Psoas muscle (tissue), 8 donors: ENCODE data around the gene SLC37A2. TPM values are rescaled to one million over a fixed set of nuclear protein-coding genes. Genes with fewer than 3 reads are reported as not detected.
"Not testable (repeated sequence)": the region's sequence is repeated elsewhere in the genome, so short reads cannot be mapped to it uniquely, and the experiment has no call there.

Source experiments
- ATAC-seq, 4 donors: fragments of 200-7000 bp; cut with Tn5 transposase; one replicate each; pipeline ENCODE4 v1.9.1; 2020; ENCODE audit warnings: moderate library complexity in 3 of 4, mild to moderate bottlenecking in 2 of 4
- DNase-seq, 2 donors: peaks; one replicate each; pipeline ENCODE4 v3.0.0-alpha.2; 2020
- H3K27ac ChIP-seq: fragments of 200-600 bp; one replicate; pipeline ENCODE4 v1.8.0; 2022
- H3K27me3 ChIP-seq, 3 donors: fragments of 200-600 bp in 1 of 3; one replicate each; pipeline versions ENCODE4 v1.6.1 to v1.8.0; 2013 to 2022; ENCODE audit warnings: low read length in 2 of 3, mild to moderate bottlenecking in 2 of 3, moderate library complexity in 1 of 3; ENCODE audit not compliant: insufficient read depth in 3 of 3
- H3K36me3 ChIP-seq, 2 donors: fragments of 200-600 bp in 1 of 2; one replicate each; pipeline versions ENCODE4 v1.6.1 to v1.8.0; 2013 to 2022; ENCODE audit warnings: low read depth in 1 of 2, mild to moderate bottlenecking in 1 of 2, moderate library complexity in 1 of 2; ENCODE audit not compliant: insufficient read depth in 1 of 2
- H3K4me1 ChIP-seq: fragments of 200-600 bp; one replicate; pipeline ENCODE4 v1.8.0; 2022
- H3K4me3 ChIP-seq: fragments of 200-600 bp; one replicate; pipeline ENCODE4 v1.8.0; 2022; ENCODE audit warnings: mild to moderate bottlenecking
- H3K9me3 ChIP-seq: fragments of 200-600 bp; one replicate; pipeline ENCODE4 v1.8.0; 2022
- CTCF ChIP-seq: fragments of 200-600 bp; IDR thresholded peaks from one replicate; pipeline ENCODE4 v1.8.0; 2022; ENCODE audit warnings: antibody characterized with exemption
- WGBS, 3 donors: extraction: QIAGEN DNeasy Blood & Tissue Kit; methylation state at CpG; one replicate each; pipeline versions ENCODE4 v1.1.6 to v1.1.7; 2013; 5-methylcytosine and 5-hydroxymethylcytosine counted together
- intact Hi-C, 2 donors: fragments of 100-400 bp; cut with DNase I; formaldehyde crosslinking; loops; one replicate each; pipeline versions ENCODE4 v1.11.0 to v1.14.2; 2022
- polyA plus RNA-seq, 3 donors: library from polyadenylated mRNA; stranded (reverse); fragments of 200-250 nt; gene quantifications; one replicate each; pipeline ENCODE4 v1.2.3, GENCODE V29; 2013
- total RNA-seq, 4 donors: library from RNA; stranded (reverse); fragmentation: NEBNext Ultra II Directional in 2 of 4; extraction: Animal tissue kit (Norgen Biotek cat#: 25700) in 2 of 4; gene quantifications; one replicate each; pipeline versions ENCODE4 v1.2.1 to v1.2.4, GENCODE V29; 2021 to 2023
- donor health status: healthy with polysubstance abuse.
- donor health status: DM: no; HTN: no; CAD: no; lungs with moderate emphysema.
- donor health status: Bipolar disorder and iron deficiency.
- donor health status: healthy.
- donor health status: DM: yes; HTN: yes; CAD: no.
- donor health status: DM: no; HTN: no; CAD: no.
- donor health status: DM: no; HTN: no; CAD: no.
- donor health status: DM: yes; HTN: yes; CAD: no.

The SLC37A2 gene
- total and polyA plus RNA-seq, 7 donors = 0.30 to 1.9 (median 1.2) TPM

DNA sequence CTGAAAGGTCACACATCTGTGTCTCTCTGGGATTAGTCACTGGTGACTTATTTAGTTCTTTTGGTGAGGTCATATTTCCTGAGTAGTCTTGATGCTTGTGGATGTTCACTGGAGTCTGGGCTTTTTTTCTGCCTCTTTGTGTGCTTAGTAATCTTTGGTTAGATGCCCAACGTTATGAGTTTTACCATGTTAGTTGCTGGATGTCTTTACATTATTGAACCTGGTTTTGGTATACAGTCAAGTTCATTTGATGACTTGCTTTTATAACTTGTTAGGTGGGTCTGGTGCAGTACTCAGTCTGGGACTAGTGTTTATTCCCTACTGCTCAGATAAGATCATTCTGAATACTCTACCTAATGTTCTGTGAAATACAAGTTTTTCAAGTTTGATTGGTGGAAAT is 26.2 kb upstream of the SLC37A2 start:
- ATAC-seq (no peak), DNase-seq (no peak)
- Histone ChIP-seq H3K4me3 (no peak overlapping the region), H3K27me3 (no peaks in the 10 kb centered on the region), H3K27ac (no peak overlapping the region), H3K9me3 (no peaks in the 10 kb centered on the region), H3K36me3 (no peaks in the 10 kb centered on the region), H3K4me1 (no peaks in the 10 kb centered on the region)
- WGBS, 3 donors = 59 to 77% (median 72%) methylated on average over 1 of the region's 1 CpG
- no peak for TF ChIP-seq CTCF
- intact Hi-C loops = no loop called here

- no peaks in the 10 kb centered on the region for H3K36me3 ChIP-seq
- no peak for ATAC-seq
- no peak overlapping the region for H3K27ac ChIP-seq
- no peak for DNase-seq
- H3K9me3 ChIP-seq = no peaks in the 10 kb centered on the region
- WGBS, 3 donors = 93 to 96% (median 95%) methylated on average over 4 of the region's 4 CpGs
- H3K4me3 ChIP-seq = no peak overlapping the region
- no peaks in the 10 kb centered on the region for H3K27me3 ChIP-seq
- no peak for TF ChIP-seq CTCF
- H3K4me1 ChIP-seq = no peaks in the 10 kb centered on the region
- intact Hi-C loops = no loop called here
These were observed 13.8 kb upstream of the SLC37A2 start for GRCh38 chr11:125049164-125049792.

DNA sequence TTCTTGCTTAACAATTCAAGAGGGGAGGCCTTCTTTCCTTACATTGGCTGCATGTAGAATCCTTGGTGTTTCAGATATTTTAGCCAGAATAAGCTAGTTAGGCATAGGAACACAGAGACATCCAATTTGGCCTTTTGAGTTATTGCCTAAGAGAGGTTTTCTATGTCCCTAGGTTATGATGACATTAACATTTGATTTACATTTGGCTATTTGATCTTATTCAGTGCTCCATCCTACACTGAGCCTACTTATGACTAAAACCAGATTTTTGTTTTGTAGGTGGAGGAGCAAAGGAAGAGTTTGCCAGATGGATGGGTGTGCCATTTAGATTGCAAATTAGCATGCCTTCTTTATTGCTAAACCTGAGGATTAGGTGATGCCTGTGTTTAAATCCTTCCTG is 11.1 kb upstream of the SLC37A2 start:
- intact Hi-C loops = no loop called here
- H3K4me1 ChIP-seq = no peaks in the 10 kb centered on the region
- no peaks in the 10 kb centered on the region for H3K9me3 ChIP-seq
- no peak overlapping the region for H3K4me3 ChIP-seq
- TF ChIP-seq CTCF = no peak
- ATAC-seq = no peak
- no peaks in the 10 kb centered on the region for H3K27me3 ChIP-seq
- H3K27ac ChIP-seq = no peak overlapping the region
- H3K36me3 ChIP-seq = no peaks in the 10 kb centered on the region
- no peak for DNase-seq

DNA sequence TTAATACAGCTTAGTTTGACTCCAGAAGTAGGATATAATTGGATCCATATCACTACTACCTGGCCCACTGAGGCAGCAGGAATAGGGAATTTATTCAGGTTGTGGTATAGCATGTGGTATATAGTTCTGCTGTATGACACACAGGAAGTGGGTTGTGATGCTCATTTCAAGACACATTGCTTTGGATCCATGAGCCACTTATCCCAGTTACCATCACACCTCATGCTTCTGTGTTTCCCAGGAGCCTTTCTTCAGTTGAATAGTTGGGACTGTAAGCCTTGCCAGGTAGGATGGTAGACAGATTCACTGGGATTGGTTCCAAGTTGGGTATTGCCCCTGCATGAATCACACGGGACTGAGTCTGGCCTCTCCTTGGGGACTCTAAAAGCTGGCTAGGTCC is 9.9 kb upstream of the SLC37A2 start:
- WGBS, 3 donors = 44 to 88% (median 49%) methylated on average over 1 of the region's 1 CpG
- no peak overlapping the region for H3K27ac ChIP-seq
- intact Hi-C loops = no loop called here
- no peaks in the 10 kb centered on the region for H3K27me3 ChIP-seq
- no peaks in the 10 kb centered on the region for H3K36me3 ChIP-seq
- no peak overlapping the region for H3K4me3 ChIP-seq
- H3K4me1 ChIP-seq = no peaks in the 10 kb centered on the region
- no peak for ATAC-seq
- no peak for TF ChIP-seq CTCF
- DNase-seq = no peak
- H3K9me3 ChIP-seq = no peaks in the 10 kb centered on the region

DNA sequence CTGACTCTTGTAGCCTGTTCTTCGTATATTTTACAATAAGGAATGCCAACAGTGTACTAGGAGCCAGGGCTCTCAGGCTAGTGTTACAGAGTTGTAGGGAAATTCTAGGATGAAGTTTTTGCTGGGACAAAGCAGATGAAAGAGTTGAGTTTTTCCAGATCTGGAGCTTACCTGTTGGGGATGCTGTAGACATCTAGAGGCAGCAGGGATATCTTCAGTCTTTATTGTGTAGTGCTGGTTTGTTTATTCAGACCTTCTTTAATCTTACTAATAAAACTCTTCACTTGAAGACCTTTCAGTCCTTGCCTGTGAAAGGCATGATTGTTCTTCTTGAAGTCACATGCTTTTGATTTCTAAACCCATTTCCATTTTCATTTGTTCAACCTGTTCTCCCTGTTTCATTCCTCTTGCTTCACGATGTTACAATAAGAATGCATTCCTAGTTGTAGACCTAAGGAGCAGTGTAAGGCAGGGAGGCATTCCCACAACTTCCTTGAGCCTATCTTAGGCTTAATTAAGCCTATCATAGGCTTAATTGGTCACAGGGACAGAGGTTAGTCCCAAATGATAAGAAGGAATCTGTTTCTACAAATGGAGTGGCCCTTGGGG is 7.9 kb upstream of the SLC37A2 start:
- H3K4me3 ChIP-seq = no peak overlapping the region
- ATAC-seq = no peak
- intact Hi-C loops = no loop called here
- H3K4me1 ChIP-seq = no peaks in the 10 kb centered on the region
- 60 to 79% (median 68%) methylated on average over 2 of the region's 2 CpGs for WGBS, 3 donors
- no peak for DNase-seq
- no peaks in the 10 kb centered on the region for H3K9me3 ChIP-seq
- H3K27me3 ChIP-seq = no peaks in the 10 kb centered on the region
- no peak overlapping the region for H3K27ac ChIP-seq
- no peak for TF ChIP-seq CTCF
- H3K36me3 ChIP-seq = no peaks in the 10 kb centered on the region

DNA sequence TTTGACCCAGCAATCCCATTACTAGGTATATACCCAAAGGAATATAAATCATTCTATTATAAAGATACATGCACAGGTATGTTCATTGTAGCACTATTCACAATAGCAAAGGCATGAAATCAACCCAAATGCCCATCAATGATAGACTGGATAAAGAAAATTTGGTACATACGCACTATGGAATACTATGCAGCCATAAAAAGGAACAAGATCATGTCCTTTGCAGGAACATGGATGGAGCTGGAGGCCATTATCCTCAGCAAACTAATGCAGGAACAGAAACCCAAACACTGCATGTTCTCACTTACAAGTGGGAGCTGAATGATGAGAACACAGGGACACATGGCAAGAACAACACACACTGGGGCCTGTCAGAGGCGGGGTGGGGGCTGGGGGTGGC is 7.0 kb upstream of the SLC37A2 start:
- H3K4me1 ChIP-seq, DNase-seq, H3K9me3 ChIP-seq, intact Hi-C loops, H3K36me3 ChIP-seq, H3K27ac ChIP-seq, H3K27me3 ChIP-seq, ATAC-seq, H3K4me3 ChIP-seq: not testable (repeated sequence)
- 98 to 100% (median 98%) methylated on average over 2 of the region's 2 CpGs for WGBS, 3 donors
